ENCODE data around the gene BAK1.

The BAK1 gene

GRCh38 chr6:33578164-33578563 is 1.9 kb downstream of the BAK1 start:
- H3K4me3 ChIP-seq (replicated peaks; ENCODE audit: low read depth, low read length), result peak overlapping the region; percentile 95; the same call in 1 of the 2 replicates
- no peak for DNase-seq (ENCODE audit: extremely low read depth, low read depth)
- TF ChIP-seq, protein P1, sequence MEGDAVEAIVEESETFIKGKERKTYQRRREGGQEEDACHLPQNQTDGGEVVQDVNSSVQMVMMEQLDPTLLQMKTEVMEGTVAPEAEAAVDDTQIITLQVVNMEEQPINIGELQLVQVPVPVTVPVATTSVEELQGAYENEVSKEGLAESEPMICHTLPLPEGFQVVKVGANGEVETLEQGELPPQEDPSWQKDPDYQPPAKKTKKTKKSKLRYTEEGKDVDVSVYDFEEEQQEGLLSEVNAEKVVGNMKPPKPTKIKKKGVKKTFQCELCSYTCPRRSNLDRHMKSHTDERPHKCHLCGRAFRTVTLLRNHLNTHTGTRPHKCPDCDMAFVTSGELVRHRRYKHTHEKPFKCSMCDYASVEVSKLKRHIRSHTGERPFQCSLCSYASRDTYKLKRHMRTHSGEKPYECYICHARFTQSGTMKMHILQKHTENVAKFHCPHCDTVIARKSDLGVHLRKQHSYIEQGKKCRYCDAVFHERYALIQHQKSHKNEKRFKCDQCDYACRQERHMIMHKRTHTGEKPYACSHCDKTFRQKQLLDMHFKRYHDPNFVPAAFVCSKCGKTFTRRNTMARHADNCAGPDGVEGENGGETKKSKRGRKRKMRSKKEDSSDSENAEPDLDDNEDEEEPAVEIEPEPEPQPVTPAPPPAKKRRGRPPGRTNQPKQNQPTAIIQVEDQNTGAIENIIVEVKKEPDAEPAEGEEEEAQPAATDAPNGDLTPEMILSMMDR (IDR thresholded peaks at IDR 0.05; ENCODE audit: low read depth, low read length, missing control alignments), result no peak

DNA sequence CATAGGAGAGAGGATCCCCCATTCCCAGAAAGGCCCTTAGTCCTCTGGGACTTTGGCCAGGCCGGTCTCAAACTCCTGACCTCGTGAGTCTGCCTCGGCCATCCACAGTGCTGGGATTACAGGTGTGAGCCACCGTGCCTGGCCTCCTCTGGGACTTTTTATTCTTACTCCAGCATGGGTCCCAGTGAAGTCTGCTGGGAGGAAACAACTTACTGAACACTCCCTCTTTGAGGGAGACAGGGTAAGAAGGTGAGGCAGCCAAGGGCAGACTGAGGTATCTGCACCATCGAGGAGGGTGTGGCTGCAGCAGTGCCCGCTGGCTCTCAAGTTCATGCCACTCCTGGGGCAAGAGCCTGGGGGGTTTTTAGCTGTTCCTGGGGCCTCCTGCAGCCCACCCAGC is 2.4 kb downstream of the BAK1 start:
- DNase-seq (ENCODE audit: extremely low read depth, low read depth), result no peak
- no peak overlapping the region for H3K4me3 ChIP-seq (replicated peaks; ENCODE audit: low read depth, low read length)
- TF ChIP-seq, protein P1 (IDR thresholded peaks at IDR 0.05; ENCODE audit: low read depth, low read length, missing control alignments), result no peak

GRCh38 chr6:33577106-33577535 is 3.0 kb downstream of the BAK1 start:
- H3K4me3 ChIP-seq (replicated peaks; ENCODE audit: low read depth, low read length), result no peak overlapping the region
- DNase-seq (ENCODE audit: extremely low read depth, low read depth), result no peak
- TF ChIP-seq, protein P1 (IDR thresholded peaks at IDR 0.05; ENCODE audit: low read depth, low read length, missing control alignments), result no peak

DNA sequence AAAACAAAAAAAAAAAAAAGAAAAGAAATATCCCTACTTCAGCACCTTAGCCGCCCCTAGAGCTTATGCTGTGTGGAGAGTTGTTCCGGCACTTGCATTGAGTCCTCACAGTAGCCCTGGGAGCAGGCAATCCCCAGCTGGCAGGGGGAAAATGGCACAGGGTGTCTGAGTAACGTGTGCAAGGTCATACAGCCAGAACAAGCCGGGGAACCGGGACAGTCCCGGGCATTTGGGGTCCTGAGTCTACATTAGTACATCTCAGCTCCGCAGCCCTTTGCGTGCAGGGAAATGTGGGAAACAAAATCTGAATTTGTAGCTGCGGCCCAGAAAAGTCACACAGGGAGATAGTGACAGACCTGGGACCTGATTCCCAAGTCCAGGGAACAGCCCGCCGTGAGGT is 3.4 kb downstream of the BAK1 start:
- TF ChIP-seq, protein P1 (IDR thresholded peaks at IDR 0.05; ENCODE audit: low read depth, low read length, missing control alignments), result no peak
- DNase-seq (ENCODE audit: extremely low read depth, low read depth), result no peak
- H3K4me3 ChIP-seq (replicated peaks; ENCODE audit: low read depth, low read length), result no peak overlapping the region

- TF ChIP-seq, protein P1 (IDR thresholded peaks at IDR 0.05; ENCODE audit: low read depth, low read length, missing control alignments), result no peak
- no peak overlapping the region for H3K4me3 ChIP-seq (replicated peaks; ENCODE audit: low read depth, low read length)
- no peak for DNase-seq (ENCODE audit: extremely low read depth, low read depth)
Measured at GRCh38 chr6:33575211-33575610, 4.9 kb downstream of the BAK1 start.

GRCh38 chr6:33571637-33572316 is 8.3 kb downstream of the BAK1 start:
- no peak for DNase-seq (ENCODE audit: extremely low read depth, low read depth)
- peak overlapping the region; percentile 55 for H3K4me3 ChIP-seq (replicated peaks; ENCODE audit: low read depth, low read length)
- TF ChIP-seq, protein P1 (IDR thresholded peaks at IDR 0.05; ENCODE audit: low read depth, low read length, missing control alignments), result no peak
